ENCODE measurements around the gene UBQLN3. TPM values are rescaled to one million over a fixed set of nuclear protein-coding genes. Genes with fewer than 3 reads are reported as not detected.

Gene UBQLN3
- total and polyA plus RNA-seq, 2 donors (not counting 3 experiments of a cell fraction or from before 2014, with no cell fraction given): not detected

GRCh38 chr11:5557751-5558150 is 48.0 kb upstream of the UBQLN3 start:
- intact Hi-C loops (cut with micrococcal nuclease): loop anchor here (10.0 kb wide), 1 partner anchor 433 kb away; no protein-coding TSS in a partner anchor
- H3K79me2 ChIP-seq (ENCODE audit: control insufficient read depth, insufficient read depth, low read length): no peaks in the 10 kb centered on the region
- no peaks in the 10 kb centered on the region for H3K36me3 ChIP-seq (ENCODE audit: control insufficient read depth in 2 of 2, extremely low read depth in 1 of 2, insufficient read depth in 2 of 2, low read length in 2 of 2)
- no peak overlapping the region for H2AFZ ChIP-seq (ENCODE audit: low read depth, low read length)
- CTCF ChIA-PET: interaction anchor here (0.6 kb wide), 1 partner anchor 35 kb away, joined by 3 read pairs; no protein-coding TSS in a partner anchor
- no peaks in the 10 kb centered on the region for H3K9me3 ChIP-seq (replicated peaks; ENCODE audit: control insufficient read depth, insufficient read depth, low read length)
- no peaks in the 10 kb centered on the region for H3K27me3 ChIP-seq (ENCODE audit: control insufficient read depth in 2 of 2, insufficient read depth in 2 of 2, low read length in 2 of 2)
- DNase-seq (ENCODE audit: low read depth, low spot score) (no peak), FAIRE-seq (no peak)
- H4K20me1 ChIP-seq (replicated peaks; ENCODE audit: control insufficient read depth, extremely low read depth, insufficient read depth, low read length): no peaks in the 10 kb centered on the region
- no peak overlapping the region for H3K4me2 ChIP-seq (ENCODE audit: insufficient read depth, low read length)
- dilution Hi-C loops (cut with MboI; ENCODE audit: extremely low pct_ligation_motif_present, low sequenced_read_pairs): no loop called here
- no peaks in the 10 kb centered on the region for H3K9me1 ChIP-seq (replicated peaks; ENCODE audit: control insufficient read depth, extremely low read depth, insufficient read depth, low read length)
- TF ChIP-seq MYC (IDR thresholded peaks at IDR 0.05; ENCODE audit: low read depth, low read length) (no peak), MAX (IDR thresholded peaks at IDR 0.05; ENCODE audit: insufficient read depth, insufficient read length) (no peak), JUN (IDR thresholded peaks at IDR 0.05; ENCODE audit: borderline replicate concordance, insufficient read depth, insufficient read length, low read depth) (no peak)
- H3K27ac ChIP-seq (ENCODE audit: insufficient read depth, low read depth, low read length): no peak overlapping the region
- H3K4me3 ChIP-seq (replicated peaks in 1 of 3; ENCODE audit: insufficient read depth in 1 of 3, low read depth in 1 of 3, low read length in 3 of 3): no peak overlapping the region
- H3K9ac ChIP-seq (replicated peaks; ENCODE audit: extremely low read depth, insufficient read depth, low read length): no peak overlapping the region
- no TSS peak for BruUV-seq (replicated peaks)
- no peaks in the 10 kb centered on the region for H3K4me1 ChIP-seq (ENCODE audit: control insufficient read depth, extremely low read depth, insufficient read depth, low read length)
- POLR2A ChIA-PET: no interaction called here

GRCh38 chr11:5556596-5557188 is 46.9 kb upstream of the UBQLN3 start:
- ChIA-PET POLR2A (no interaction called here), CTCF (no interaction called here)
- H3K9me3 ChIP-seq (replicated peaks; ENCODE audit: control insufficient read depth, insufficient read depth, low read length): no peaks in the 10 kb centered on the region
- H3K27ac ChIP-seq (ENCODE audit: insufficient read depth, low read depth, low read length): no peak overlapping the region
- FAIRE-seq (no peak), DNase-seq (ENCODE audit: low read depth, low spot score) (no peak)
- H3K36me3 ChIP-seq (ENCODE audit: control insufficient read depth in 2 of 2, extremely low read depth in 1 of 2, insufficient read depth in 2 of 2, low read length in 2 of 2): no peaks in the 10 kb centered on the region
- no peaks in the 10 kb centered on the region for H3K4me1 ChIP-seq (ENCODE audit: control insufficient read depth, extremely low read depth, insufficient read depth, low read length)
- no peak for TF ChIP-seq MYC (IDR thresholded peaks at IDR 0.05; ENCODE audit: low read depth, low read length)
- no peak for TF ChIP-seq MAX (IDR thresholded peaks at IDR 0.05; ENCODE audit: insufficient read depth, insufficient read length)
- TF ChIP-seq JUN (IDR thresholded peaks at IDR 0.05; ENCODE audit: borderline replicate concordance, insufficient read depth, insufficient read length, low read depth): no peak
- TF ChIP-seq FOS (IDR thresholded peaks at IDR 0.05; ENCODE audit: borderline replicate concordance, insufficient read depth, low read length): no peak
- no peak for TF ChIP-seq CTCF (IDR thresholded peaks at IDR 0.05; ENCODE audit: extremely low read depth in 1 of 2, insufficient read depth in 1 of 2, low read depth in 1 of 2, low read length in 2 of 2)
- no peak overlapping the region for H3K4me2 ChIP-seq (ENCODE audit: insufficient read depth, low read length)
- no TSS peak for BruUV-seq (replicated peaks)
- no peaks in the 10 kb centered on the region for H4K20me1 ChIP-seq (replicated peaks; ENCODE audit: control insufficient read depth, extremely low read depth, insufficient read depth, low read length)
- no peak overlapping the region for H3K9ac ChIP-seq (replicated peaks; ENCODE audit: extremely low read depth, insufficient read depth, low read length)
- dilution Hi-C loops (cut with MboI; ENCODE audit: extremely low pct_ligation_motif_present, low sequenced_read_pairs) (no loop called here), intact Hi-C loops (cut with micrococcal nuclease) (loop anchor here (10.0 kb wide), 1 partner anchor 432 kb away; no protein-coding TSS in a partner anchor)
- H3K79me2 ChIP-seq (ENCODE audit: control insufficient read depth, insufficient read depth, low read length): no peaks in the 10 kb centered on the region
- H3K27me3 ChIP-seq (ENCODE audit: control insufficient read depth in 2 of 2, insufficient read depth in 2 of 2, low read length in 2 of 2): no peaks in the 10 kb centered on the region
- no peak overlapping the region for H3K4me3 ChIP-seq (replicated peaks in 1 of 3; ENCODE audit: insufficient read depth in 1 of 3, low read depth in 1 of 3, low read length in 3 of 3)
- no peaks in the 10 kb centered on the region for H3K9me1 ChIP-seq (replicated peaks; ENCODE audit: control insufficient read depth, extremely low read depth, insufficient read depth, low read length)
- no peak overlapping the region for H2AFZ ChIP-seq (ENCODE audit: low read depth, low read length)

Data from endothelial cell of umbilical vein (primary cell).